ENCODE results near the gene IDH1. TPM values are rescaled to one million over a fixed set of nuclear protein-coding genes. Genes with fewer than 3 reads are reported as not detected.

Gene IDH1
- polyA plus RNA-seq, 2 of the 4 experiments (the other 2 are of a cell fraction) = 180 to 346 TPM

DNA sequence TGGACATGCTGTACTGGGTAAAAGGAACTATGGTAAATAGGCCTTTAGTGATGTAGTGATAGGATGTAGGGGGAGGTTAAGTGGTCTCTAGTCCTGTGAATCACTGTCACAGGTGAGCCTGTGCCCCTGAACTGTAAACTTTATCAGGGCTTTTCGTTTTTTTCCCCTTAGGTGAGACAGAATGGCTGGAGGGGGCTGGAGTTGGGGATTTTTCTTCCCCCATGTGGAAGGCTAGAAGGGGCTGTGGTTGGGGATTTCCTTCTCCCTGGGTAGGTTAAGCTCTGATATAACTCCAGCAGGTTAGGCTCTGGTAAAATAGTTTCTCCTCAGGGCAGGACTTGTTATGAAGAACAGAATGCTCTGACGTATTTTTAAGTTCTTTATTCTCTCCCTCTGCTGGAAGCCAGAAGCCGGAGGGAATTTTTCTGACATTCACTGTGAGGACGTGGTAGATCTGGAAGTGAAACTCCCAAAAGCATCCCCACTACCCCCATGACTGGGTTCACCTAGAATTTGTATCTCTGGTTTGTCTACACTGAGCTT is 39.7 kb upstream of the IDH1 start:
- no peak for FAIRE-seq
- DNase-seq (ENCODE audit: low read depth in 1 of 2, low spot score in 1 of 2) = no peak
- Histone ChIP-seq H3K4me1 (no peaks in the 10 kb centered on the region), H3K27ac (no peak overlapping the region), H3K4me3 (no peak overlapping the region), H3K9me3 (no peaks in the 10 kb centered on the region), H3K4me2 (no peak overlapping the region)
- 80% methylated on average over 4 of the region's 4 CpGs for WGBS (ENCODE audit: missing lambda C conversion rate)
- ATAC-seq = no peak
- no peak for TF ChIP-seq SMC3 (IDR thresholded peaks at IDR 0.05)
- TF ChIP-seq NR3C1 (IDR thresholded peaks at IDR 0.05) = no peak
- ChIA-PET CTCF (interaction anchor here (1.5 kb wide), 1 partner anchor 13 kb away, joined by 3 read pairs; no protein-coding TSS in a partner anchor), POLR2A (no interaction called here)

DNA sequence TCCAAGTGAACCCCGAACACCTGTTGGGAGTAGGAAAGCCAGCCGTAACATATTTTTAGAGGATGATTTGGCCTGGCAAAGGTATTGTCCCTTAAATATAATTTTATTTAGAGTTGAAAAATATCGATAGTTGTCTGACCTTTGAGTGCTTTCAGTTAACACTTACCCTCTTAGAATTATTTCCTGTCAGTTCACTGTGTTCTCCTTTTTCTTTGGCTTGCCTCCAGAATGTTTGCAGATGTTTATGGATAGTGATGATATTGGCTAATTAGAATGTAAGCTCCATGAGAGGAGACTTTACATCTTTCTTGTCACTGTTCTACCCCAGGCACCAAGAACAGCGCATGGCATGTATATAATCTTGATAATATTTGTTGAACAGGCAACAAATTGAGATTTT is 31.0 kb upstream of the IDH1 start:
- Histone ChIP-seq H3K27ac (no peak overlapping the region), H3K4me1 (no peaks in the 10 kb centered on the region), H3K9me3 (no peaks in the 10 kb centered on the region), H3K4me2 (no peak overlapping the region), H3K4me3 (no peak overlapping the region)
- TF ChIP-seq RCOR1 (IDR thresholded peaks at IDR 0.05; ENCODE audit: low read depth, low read length) (no peak), RAD21 (conservative IDR thresholded peaks at IDR 0.05 in 1 of 2, IDR thresholded peaks at IDR 0.05 in 1 of 2) (no peak), MYC (IDR thresholded peaks at IDR 0.05; ENCODE audit: borderline replicate concordance, low read length) (no peak), POLR2AphosphoS2 (conservative IDR thresholded peaks at IDR 0.05; ENCODE audit: low read length) (no peak), SMC3 (IDR thresholded peaks at IDR 0.05) (no peak), CHD2 (IDR thresholded peaks at IDR 0.05; ENCODE audit: low read length, partially characterized antibody) (no peak), FOSB (CRISPR knock-in tag; IDR thresholded peaks at IDR 0.05) (no peak), RNF2 (IDR thresholded peaks at IDR 0.05; ENCODE audit: borderline replicate concordance, low read depth) (no peak), HOXA7 (CRISPR knock-in tag; IDR thresholded peaks at IDR 0.05) (no peak), EHMT2 (IDR thresholded peaks at IDR 0.05; ENCODE audit: low read depth) (no peak), EP300 (IDR thresholded peaks at IDR 0.05) (no peak), FOSL2 (IDR thresholded peaks at IDR 0.05) (no peak), FOSL2 (CRISPR knock-in tag; IDR thresholded peaks at IDR 0.05) (no peak), ZNF302 (CRISPR knock-in tag; IDR thresholded peaks at IDR 0.05) (no peak)
- TF ChIP-seq, protein P1, sequence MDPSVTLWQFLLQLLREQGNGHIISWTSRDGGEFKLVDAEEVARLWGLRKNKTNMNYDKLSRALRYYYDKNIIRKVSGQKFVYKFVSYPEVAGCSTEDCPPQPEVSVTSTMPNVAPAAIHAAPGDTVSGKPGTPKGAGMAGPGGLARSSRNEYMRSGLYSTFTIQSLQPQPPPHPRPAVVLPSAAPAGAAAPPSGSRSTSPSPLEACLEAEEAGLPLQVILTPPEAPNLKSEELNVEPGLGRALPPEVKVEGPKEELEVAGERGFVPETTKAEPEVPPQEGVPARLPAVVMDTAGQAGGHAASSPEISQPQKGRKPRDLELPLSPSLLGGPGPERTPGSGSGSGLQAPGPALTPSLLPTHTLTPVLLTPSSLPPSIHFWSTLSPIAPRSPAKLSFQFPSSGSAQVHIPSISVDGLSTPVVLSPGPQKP (IDR thresholded peaks at IDR 0.05; ENCODE audit: low read depth, low read length) = no peak
- ATAC-seq (no peak), FAIRE-seq (no peak), DNase-seq (ENCODE audit: low read depth in 1 of 2, low spot score in 1 of 2) (no peak)
- 92% methylated on average over 4 of the region's 4 CpGs for WGBS (ENCODE audit: missing lambda C conversion rate)
- ChIA-PET POLR2A (no interaction called here), CTCF (interaction anchor here (0.6 kb wide), 1 partner anchor 79 kb away, joined by 3 read pairs; no protein-coding TSS in a partner anchor)

DNA sequence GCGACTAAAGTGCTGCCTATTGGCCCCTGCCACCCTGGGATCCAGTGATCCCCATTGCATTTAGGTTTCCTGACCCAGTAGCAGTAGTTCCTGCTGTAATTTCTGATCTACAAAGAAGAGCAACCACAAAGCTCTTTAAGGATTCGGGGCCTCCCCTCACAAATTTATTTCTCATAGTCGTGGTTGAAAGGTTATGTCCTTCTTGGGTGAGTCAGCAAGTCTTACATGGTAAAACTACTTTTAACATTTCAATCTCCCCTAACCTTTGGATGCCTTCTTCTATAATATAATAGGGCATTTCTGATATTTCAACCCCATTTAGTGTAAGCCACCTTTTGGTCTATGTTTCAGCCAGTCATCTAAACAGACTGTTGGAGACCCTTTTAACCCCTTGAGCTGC is 26.1 kb upstream of the IDH1 start:
- TF ChIP-seq NFE2L2 (conservative IDR thresholded peaks at IDR 0.05; ENCODE audit: low read length) (no peak), ZNF302 (CRISPR knock-in tag; IDR thresholded peaks at IDR 0.05) (no peak), RCOR1 (IDR thresholded peaks at IDR 0.05; ENCODE audit: low read depth, low read length) (no peak), FOSL2 (IDR thresholded peaks at IDR 0.05) (no peak), FOSL2 (CRISPR knock-in tag; IDR thresholded peaks at IDR 0.05) (no peak), JUN (IDR thresholded peaks at IDR 0.05) (no peak), HEYL (CRISPR knock-in tag; IDR thresholded peaks at IDR 0.05) (no peak), NPAS2 (CRISPR knock-in tag; IDR thresholded peaks at IDR 0.05; ENCODE audit: borderline replicate concordance) (no peak), ZFP36 (IDR thresholded peaks at IDR 0.05; ENCODE audit: borderline replicate concordance, partially characterized antibody) (no peak), NR3C1 (IDR thresholded peaks at IDR 0.05) (no peak), CHD2 (IDR thresholded peaks at IDR 0.05; ENCODE audit: low read length, partially characterized antibody) (no peak), MYC (IDR thresholded peaks at IDR 0.05; ENCODE audit: borderline replicate concordance, low read length) (no peak), CBX2 (IDR thresholded peaks at IDR 0.05; ENCODE audit: borderline replicate concordance, low read depth) (no peak), HOXB13 (CRISPR knock-in tag; IDR thresholded peaks at IDR 0.05; ENCODE audit: low read depth) (no peak)
- TF ChIP-seq, protein P2, sequence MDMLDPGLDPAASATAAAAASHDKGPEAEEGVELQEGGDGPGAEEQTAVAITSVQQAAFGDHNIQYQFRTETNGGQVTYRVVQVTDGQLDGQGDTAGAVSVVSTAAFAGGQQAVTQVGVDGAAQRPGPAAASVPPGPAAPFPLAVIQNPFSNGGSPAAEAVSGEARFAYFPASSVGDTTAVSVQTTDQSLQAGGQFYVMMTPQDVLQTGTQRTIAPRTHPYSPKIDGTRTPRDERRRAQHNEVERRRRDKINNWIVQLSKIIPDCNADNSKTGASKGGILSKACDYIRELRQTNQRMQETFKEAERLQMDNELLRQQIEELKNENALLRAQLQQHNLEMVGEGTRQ (IDR thresholded peaks at IDR 0.05) = no peak
- TF ChIP-seq, protein P3, sequence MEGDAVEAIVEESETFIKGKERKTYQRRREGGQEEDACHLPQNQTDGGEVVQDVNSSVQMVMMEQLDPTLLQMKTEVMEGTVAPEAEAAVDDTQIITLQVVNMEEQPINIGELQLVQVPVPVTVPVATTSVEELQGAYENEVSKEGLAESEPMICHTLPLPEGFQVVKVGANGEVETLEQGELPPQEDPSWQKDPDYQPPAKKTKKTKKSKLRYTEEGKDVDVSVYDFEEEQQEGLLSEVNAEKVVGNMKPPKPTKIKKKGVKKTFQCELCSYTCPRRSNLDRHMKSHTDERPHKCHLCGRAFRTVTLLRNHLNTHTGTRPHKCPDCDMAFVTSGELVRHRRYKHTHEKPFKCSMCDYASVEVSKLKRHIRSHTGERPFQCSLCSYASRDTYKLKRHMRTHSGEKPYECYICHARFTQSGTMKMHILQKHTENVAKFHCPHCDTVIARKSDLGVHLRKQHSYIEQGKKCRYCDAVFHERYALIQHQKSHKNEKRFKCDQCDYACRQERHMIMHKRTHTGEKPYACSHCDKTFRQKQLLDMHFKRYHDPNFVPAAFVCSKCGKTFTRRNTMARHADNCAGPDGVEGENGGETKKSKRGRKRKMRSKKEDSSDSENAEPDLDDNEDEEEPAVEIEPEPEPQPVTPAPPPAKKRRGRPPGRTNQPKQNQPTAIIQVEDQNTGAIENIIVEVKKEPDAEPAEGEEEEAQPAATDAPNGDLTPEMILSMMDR (IDR thresholded peaks at IDR 0.05) = no peak
- TF ChIP-seq, protein P4, sequence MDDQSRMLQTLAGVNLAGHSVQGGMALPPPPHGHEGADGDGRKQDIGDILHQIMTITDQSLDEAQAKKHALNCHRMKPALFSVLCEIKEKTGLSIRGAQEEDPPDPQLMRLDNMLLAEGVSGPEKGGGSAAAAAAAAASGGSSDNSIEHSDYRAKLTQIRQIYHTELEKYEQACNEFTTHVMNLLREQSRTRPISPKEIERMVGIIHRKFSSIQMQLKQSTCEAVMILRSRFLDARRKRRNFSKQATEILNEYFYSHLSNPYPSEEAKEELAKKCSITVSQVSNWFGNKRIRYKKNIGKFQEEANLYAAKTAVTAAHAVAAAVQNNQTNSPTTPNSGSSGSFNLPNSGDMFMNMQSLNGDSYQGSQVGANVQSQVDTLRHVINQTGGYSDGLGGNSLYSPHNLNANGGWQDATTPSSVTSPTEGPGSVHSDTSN (IDR thresholded peaks at IDR 0.05) = no peak
- TF ChIP-seq, protein P5, sequence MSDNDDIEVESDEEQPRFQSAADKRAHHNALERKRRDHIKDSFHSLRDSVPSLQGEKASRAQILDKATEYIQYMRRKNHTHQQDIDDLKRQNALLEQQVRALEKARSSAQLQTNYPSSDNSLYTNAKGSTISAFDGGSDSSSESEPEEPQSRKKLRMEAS (IDR thresholded peaks at IDR 0.05) = no peak
- Histone ChIP-seq H3K4me2 (no peak overlapping the region), H3K27ac (no peak overlapping the region), H3K9me3 (no peaks in the 10 kb centered on the region), H3K4me3 (no peak overlapping the region), H3K4me1 (no peaks in the 10 kb centered on the region)
- CTCF ChIA-PET = interaction anchor here (1.1 to 1.2 kb wide), 2 partner anchors 10 to 13 kb away, joined by 3 read pairs; no protein-coding TSS in a partner anchor
- WGBS (ENCODE audit: missing lambda C conversion rate) = 96% methylated on average over 3 of the region's 3 CpGs
- POLR2A ChIA-PET = no interaction called here
- FAIRE-seq = no peak
- no peak for ATAC-seq
- DNase-seq (ENCODE audit: low read depth in 1 of 2, low spot score in 1 of 2) = no peak
